SK-N-SH treated with all-trans-retinoic acid at 6 μM for 48 hours (cell line): ENCODE results near the gene TARBP1.

ENCODE experiments used
- ARNTL ChIP-seq: fragments of 450-650 bp; formaldehyde crosslinking; IDR thresholded peaks from 2 replicates; pipeline ENCODE4 v1.5.0; 2020; ENCODE audit warnings: low read depth, mild to moderate bottlenecking, moderate library complexity, borderline replicate concordance
- RARB ChIP-seq: fragments of 250-450 bp; sonication (Bioruptor Pico); IDR thresholded peaks from 2 replicates; pipeline ENCODE4 v1.8.0; 2021; ENCODE audit warnings: mild to moderate bottlenecking, moderate library complexity
- ZFP3 ChIP-seq: fragments of 250-450 bp; sonication (Bioruptor Pico); IDR thresholded peaks from 2 replicates; pipeline ENCODE4 v1.5.0; 2020; ENCODE audit warnings: mild to moderate bottlenecking, moderate library complexity
- ZNF70 ChIP-seq: fragments of 450-650 bp; formaldehyde crosslinking; IDR thresholded peaks from 2 replicates; pipeline ENCODE4 v1.5.0; 2020; ENCODE audit warnings: mild to moderate bottlenecking, moderate library complexity

DNA sequence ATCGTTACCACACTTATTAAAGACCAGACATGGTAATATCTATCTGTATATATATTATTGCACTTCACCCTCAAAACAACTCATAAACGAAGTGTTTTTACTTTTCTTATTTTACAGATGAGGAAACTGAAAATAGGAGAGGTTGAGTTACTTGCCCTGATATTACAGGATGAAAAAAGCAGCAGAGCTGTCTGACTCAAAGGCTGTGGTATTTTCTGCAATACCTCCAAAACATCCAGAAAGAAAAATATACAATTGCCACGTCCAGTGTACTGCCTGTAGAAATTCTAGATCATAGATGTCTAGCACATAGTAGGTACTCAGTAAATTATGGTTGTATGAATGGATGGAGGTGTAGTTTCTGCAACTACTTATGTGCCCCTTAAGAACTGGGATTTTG lies 5.2 kb upstream of the TARBP1 start:
- TF ChIP-seq ARNTL (CRISPR knock-in tag): no peak
- TF ChIP-seq ZFP3 (CRISPR knock-in tag): no peak
- TF ChIP-seq ZNF70: no peak
- no peak for TF ChIP-seq RARB (CRISPR knock-in tag)
